Keratinocyte (primary cell): Measurements from ENCODE around the gene STAC. TPM values are rescaled to one million over a fixed set of nuclear protein-coding genes. Genes with fewer than 3 reads are reported as not detected.
A peak's percentile ranks its signal among the peaks of the same experiment; 100 is the strongest.

Experiments used
- DNase-seq: peaks from one replicate; pipeline ENCODE4 v3.0.0-alpha.2; 2011; ENCODE audit warnings: low read depth, missing footprints, low spot score
- FAIRE-seq: peaks from 2 replicates; lab custom pipeline; 2011; peaks lifted over from hg19 to GRCh38; lab: Jason Lieb, UNC
- H2AFZ ChIP-seq: 2 replicates; pipeline ENCODE4 v1.6.0; 2012; ENCODE audit warnings: low read length, control low read depth, inconsistent platforms; ENCODE audit not compliant: control insufficient read depth
- H3K27ac ChIP-seq: 2 replicates; pipeline ENCODE4 v1.5.1; 2011; ENCODE audit warnings: low read length; ENCODE audit not compliant: control insufficient read depth, insufficient read depth
- H3K27me3 ChIP-seq: 3 replicates; pipeline ENCODE4 v1.6.0; 2011; ENCODE audit warnings: low read length; ENCODE audit not compliant: control insufficient read depth, insufficient read depth; ENCODE audit errors: extremely low read depth
- H3K36me3 ChIP-seq, 2 experiments: 2 replicates in 1 of 2; 3 replicates in 1 of 2; pipeline ENCODE4 v1.5.1; 2011; ENCODE audit warnings: low read length in 2 of 2, mild to moderate bottlenecking in 1 of 2; ENCODE audit not compliant: control insufficient read depth in 2 of 2, insufficient read depth in 2 of 2; ENCODE audit errors: extremely low read depth in 1 of 2
- H3K4me1 ChIP-seq: 3 replicates; pipeline ENCODE4 v1.5.1; 2011; ENCODE audit warnings: low read length; ENCODE audit not compliant: control insufficient read depth, insufficient read depth; ENCODE audit errors: extremely low read depth
- H3K4me2 ChIP-seq: 3 replicates; pipeline ENCODE4 v1.6.0; 2011; ENCODE audit warnings: low read depth, low read length; ENCODE audit not compliant: control insufficient read depth, insufficient read depth; ENCODE audit errors: extremely low read depth
- H3K4me3 ChIP-seq, 3 experiments: fragments of 200-600 bp in 1 of 3; sonication (generic) in 1 of 3; 2 replicates in 2 of 3; 3 replicates in 1 of 3; pipeline ENCODE4 v1.5.1; 2011 to 2016; ENCODE audit warnings: low read length in 3 of 3, mild to moderate bottlenecking in 3 of 3, control low read depth in 2 of 3, inconsistent platforms in 1 of 3, low read depth in 1 of 3, mixed read lengths in 1 of 3, mixed run types in 1 of 3, moderate library complexity in 1 of 3; ENCODE audit not compliant: control insufficient read depth in 2 of 3, insufficient read depth in 2 of 3; ENCODE audit errors: extremely low read depth in 1 of 3
- H3K79me2 ChIP-seq: 2 replicates; pipeline ENCODE4 v1.6.0; 2012; ENCODE audit warnings: low read length; ENCODE audit not compliant: control insufficient read depth, insufficient read depth
- H3K9ac ChIP-seq: 3 replicates; pipeline ENCODE4 v1.6.0; 2011; ENCODE audit warnings: low read length; ENCODE audit not compliant: control insufficient read depth, insufficient read depth; ENCODE audit errors: extremely low read depth
- H3K9me1 ChIP-seq: 3 replicates; pipeline ENCODE4 v1.6.0; 2011; ENCODE audit warnings: low read length; ENCODE audit not compliant: control insufficient read depth, insufficient read depth; ENCODE audit errors: extremely low read depth
- H3K9me3 ChIP-seq: 2 replicates; pipeline ENCODE4 v1.5.1; 2012; ENCODE audit warnings: low read depth, low read length; ENCODE audit not compliant: control insufficient read depth
- H4K20me1 ChIP-seq: 3 replicates; pipeline ENCODE4 v1.6.0; 2011; ENCODE audit warnings: low read length; ENCODE audit not compliant: control insufficient read depth, insufficient read depth; ENCODE audit errors: extremely low read depth
- CTCF ChIP-seq, 3 experiments: IDR thresholded peaks in 1 of 3; conservative IDR thresholded peaks in 1 of 3; optimal IDR thresholded peaks in 1 of 3; 2 replicates in 2 of 3; 3 replicates in 1 of 3; pipeline versions ENCODE3 to v1.5.1; 2011; ENCODE audit warnings: low read length in 3 of 3, mild to moderate bottlenecking in 3 of 3, moderate library complexity in 2 of 3, control low read depth in 1 of 3, inconsistent platforms in 1 of 3; ENCODE audit not compliant: insufficient read depth in 2 of 3; ENCODE audit errors: extremely low read depth in 1 of 3
- EZH2 ChIP-seq: IDR thresholded peaks from one replicate; pipeline ENCODE4 v1.6.1; 2012; ENCODE audit warnings: inconsistent platforms, mild to moderate bottlenecking, low read length, moderate library complexity
- dilution Hi-C: fragments of 300-500 bp; cut with MboI; formaldehyde crosslinking; loops from one replicate; pipeline ENCODE4 v1.7.0; 2020; ENCODE audit warnings: low sequenced_read_pairs; ENCODE audit not compliant: extremely low pct_ligation_motif_present
- polyA plus RNA-seq, 5 experiments: library from polyadenylated mRNA; depleted of rRNA in 3 of 5; stranded (reverse) in 3 of 5; stranded (forward) in 1 of 5; unstranded in 1 of 5; fragments of >200 nt; gene quantifications; 1 replicate in 1 of 5; 2 replicates in 3 of 5; 3 replicates in 1 of 5; pipeline versions ENCODE4 v1.2.1 to v1.2.3, GENCODE V29; 2011 to 2012; ENCODE audit warnings: missing spikeins in 2 of 5, low read depth in 1 of 5, low replicate concordance in 1 of 5

STAC gene
- polyA plus RNA-seq, 1 donor (not counting 4 experiments of a cell fraction or from before 2014, with no cell fraction given): 7.9 TPM

- no peaks in the 10 kb centered on the region for H3K9me1 ChIP-seq
- no peaks in the 10 kb centered on the region for H4K20me1 ChIP-seq
- H3K27me3 ChIP-seq: no peaks in the 10 kb centered on the region
- H3K36me3 ChIP-seq: no peaks in the 10 kb centered on the region
- H3K9ac ChIP-seq: no peak overlapping the region
- H3K9me3 ChIP-seq: no peaks in the 10 kb centered on the region
- DNase-seq (no peak), FAIRE-seq (no peak)
- peaks cover 19% of the 10 kb centered on the region for H3K4me1 ChIP-seq
- dilution Hi-C loops: no loop called here
- H3K4me3 ChIP-seq: no peak overlapping the region
- H3K79me2 ChIP-seq: no peaks in the 10 kb centered on the region
- H3K27ac ChIP-seq: no peak overlapping the region
- no peak for TF ChIP-seq EZH2
- TF ChIP-seq CTCF (optimal IDR thresholded peaks at IDR 0.05 in 1 of 3, IDR thresholded peaks at IDR 0.05 in 1 of 3, conservative IDR thresholded peaks at IDR 0.05 in 1 of 3; ENCODE audit: extremely low read depth in 1 of 3, insufficient read depth in 2 of 3, low read length in 3 of 3): no peak
- H3K4me2 ChIP-seq: no peak overlapping the region
- no peak overlapping the region for H2AFZ ChIP-seq
Observed at GRCh38 chr3:36373666-36374065, 6.6 kb upstream of the STAC start.

- no peak for TF ChIP-seq CTCF (optimal IDR thresholded peaks at IDR 0.05 in 1 of 3, IDR thresholded peaks at IDR 0.05 in 1 of 3, conservative IDR thresholded peaks at IDR 0.05 in 1 of 3; ENCODE audit: extremely low read depth in 1 of 3, insufficient read depth in 2 of 3, low read length in 3 of 3)
- TF ChIP-seq EZH2: no peak
- H3K9ac ChIP-seq: no peak overlapping the region
- peaks cover 5% of the 10 kb centered on the region for H3K79me2 ChIP-seq
Observed at GRCh38 chr3:36379872-36380220, 458 bp upstream of the STAC start.

More at GRCh38 chr3:36379872-36380220, 458 bp upstream of the STAC start:
- Histone ChIP-seq H2AFZ (peak overlapping the region; percentile 93), H3K4me3 (peak overlapping the region; percentile 61 to 82 (median 81)), H3K4me2 (peak overlapping the region; percentile 83), H3K36me3 (peaks cover 0 to 2% of the 10 kb centered on the region in 2 experiments), H3K4me1 (peaks cover 15% of the 10 kb centered on the region), H3K27ac (no peak overlapping the region), H3K9me3 (no peaks in the 10 kb centered on the region), H3K9me1 (no peaks in the 10 kb centered on the region), H4K20me1 (no peaks in the 10 kb centered on the region), H3K27me3 (no peaks in the 10 kb centered on the region)
- FAIRE-seq: no peak
- no peak for DNase-seq
- dilution Hi-C loops: no loop called here
